Sigmoid colon (tissue), 7 donors: Measurements from ENCODE around the gene CDS1. TPM values are rescaled to one million over a fixed set of nuclear protein-coding genes. Genes with fewer than 3 reads are reported as not detected.

ENCODE experiments used
- DNase-seq: peaks from one replicate; pipeline ENCODE4 v3.0.0-alpha.2; 2019
- H3K27ac ChIP-seq, 4 donors: fragments of 200-600 bp; sonication (generic); one replicate each; pipeline ENCODE4 v1.5.1; 2016 to 2019; ENCODE audit warnings: mild to moderate bottlenecking in 1 of 4
- H3K27me3 ChIP-seq, 3 donors: fragments of 200-600 bp; sonication (generic); one replicate each; pipeline ENCODE4 v1.5.1; 2019; ENCODE audit warnings: mild to moderate bottlenecking in 1 of 3
- H3K36me3 ChIP-seq, 4 donors: fragments of 200-600 bp; sonication (generic); one replicate each; pipeline ENCODE4 v1.5.1; 2016 to 2019
- H3K4me1 ChIP-seq, 4 donors: fragments of 200-600 bp; sonication (generic); one replicate each; pipeline ENCODE4 v1.5.1; 2017 to 2019
- H3K4me3 ChIP-seq, 4 donors: fragments of 200-600 bp; sonication (generic); one replicate each; pipeline ENCODE4 v1.5.1; 2017 to 2019; ENCODE audit warnings: mild to moderate bottlenecking in 2 of 4, moderate library complexity in 1 of 4
- H3K9me3 ChIP-seq, 4 donors: fragments of 200-600 bp in 3 of 4; sonication (generic) in 3 of 4; one replicate each; pipeline versions ENCODE4 v1.5.1 to v1.6.1; 2013 to 2019
- EP300 ChIP-seq, 4 donors: sonication (generic); formaldehyde crosslinking; IDR thresholded peaks; one replicate each; pipeline ENCODE4 v1.6.1; 2017; ENCODE audit warnings: antibody characterized with exemption in 4 of 4
- POLR2A ChIP-seq, 2 donors: fragments of 450-650 bp; IDR thresholded peaks; one replicate each; pipeline ENCODE4 v1.6.1; 2016; ENCODE audit warnings: antibody characterized with exemption in 2 of 2, mild to moderate bottlenecking in 2 of 2, moderate library complexity in 2 of 2
- POLR2AphosphoS5 ChIP-seq, 4 donors: sonication (generic); formaldehyde crosslinking; IDR thresholded peaks; one replicate each; pipeline ENCODE4 v1.6.1; 2017; ENCODE audit warnings: antibody characterized with exemption in 4 of 4
- WGBS, 2 donors: extraction: QIAGEN DNeasy Blood & Tissue Kit; methylation state at CpG; one replicate each; pipeline ENCODE4 v1.1.7; 2013; 5-methylcytosine and 5-hydroxymethylcytosine counted together
- intact Hi-C: fragments of 100-400 bp; cut with DNase I; formaldehyde crosslinking; loops from one replicate; pipeline ENCODE4 v1.15.1; 2023
- polyA plus RNA-seq, 3 donors: library from polyadenylated mRNA; stranded (reverse); fragments of 200-250 nt; gene quantifications; one replicate each; pipeline ENCODE4 v1.2.3, GENCODE V29; 2013
- total RNA-seq, 4 donors: library from RNA; depleted of rRNA; stranded (reverse); fragments of >200 nt; gene quantifications; one replicate each; pipeline ENCODE4 v1.1.0, GENCODE V29; 2016
- TF ChIP-seq, protein P1 (sequence below), 4 experiments: fragments of 450-650 bp in 3 of 4; fragments of 200-600 bp in 1 of 4; IDR thresholded peaks; one replicate each; pipeline ENCODE4 v1.5.1; 2016 to 2019; ENCODE audit warnings: antibody characterized with exemption in 4 of 4, mild to moderate bottlenecking in 3 of 4, moderate library complexity in 2 of 4
- donor health status: healthy with polysubstance abuse.
- donor health status: Bipolar disorder and iron deficiency.
- donor health status: healthy.

CDS1 gene
- total and polyA plus RNA-seq, 7 donors, result under 0.01 to 11.6 (median 0.49) TPM

DNA sequence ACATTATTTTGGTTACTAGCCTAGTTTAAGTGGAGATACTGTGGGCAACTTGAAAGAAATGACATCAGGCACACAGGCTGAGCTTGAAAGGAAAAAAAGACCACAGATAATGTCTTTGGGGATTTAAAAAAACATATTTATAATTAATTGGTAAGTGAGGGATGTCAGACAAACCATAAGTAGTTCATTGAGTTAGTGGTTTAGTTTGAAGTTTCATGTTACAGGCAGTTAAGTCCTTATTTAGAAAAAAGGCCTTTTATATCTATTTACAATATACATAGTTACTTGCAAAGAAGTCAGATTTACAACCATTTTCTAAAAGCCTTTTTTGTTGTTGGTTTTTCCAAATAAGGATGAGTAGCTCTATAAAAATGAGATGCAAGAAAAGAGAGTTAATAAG lies 89.2 kb downstream of the CDS1 start:
- TF ChIP-seq POLR2AphosphoS5 (IDR thresholded peaks at IDR 0.05) (no peak), POLR2A (IDR thresholded peaks at IDR 0.05) (no peak), EP300 (IDR thresholded peaks at IDR 0.05) (no peak)
- TF ChIP-seq, protein P1, sequence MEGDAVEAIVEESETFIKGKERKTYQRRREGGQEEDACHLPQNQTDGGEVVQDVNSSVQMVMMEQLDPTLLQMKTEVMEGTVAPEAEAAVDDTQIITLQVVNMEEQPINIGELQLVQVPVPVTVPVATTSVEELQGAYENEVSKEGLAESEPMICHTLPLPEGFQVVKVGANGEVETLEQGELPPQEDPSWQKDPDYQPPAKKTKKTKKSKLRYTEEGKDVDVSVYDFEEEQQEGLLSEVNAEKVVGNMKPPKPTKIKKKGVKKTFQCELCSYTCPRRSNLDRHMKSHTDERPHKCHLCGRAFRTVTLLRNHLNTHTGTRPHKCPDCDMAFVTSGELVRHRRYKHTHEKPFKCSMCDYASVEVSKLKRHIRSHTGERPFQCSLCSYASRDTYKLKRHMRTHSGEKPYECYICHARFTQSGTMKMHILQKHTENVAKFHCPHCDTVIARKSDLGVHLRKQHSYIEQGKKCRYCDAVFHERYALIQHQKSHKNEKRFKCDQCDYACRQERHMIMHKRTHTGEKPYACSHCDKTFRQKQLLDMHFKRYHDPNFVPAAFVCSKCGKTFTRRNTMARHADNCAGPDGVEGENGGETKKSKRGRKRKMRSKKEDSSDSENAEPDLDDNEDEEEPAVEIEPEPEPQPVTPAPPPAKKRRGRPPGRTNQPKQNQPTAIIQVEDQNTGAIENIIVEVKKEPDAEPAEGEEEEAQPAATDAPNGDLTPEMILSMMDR (IDR thresholded peaks at IDR 0.05), result no peak
- H3K4me1 ChIP-seq, result peaks cover 0 to 10% (median 3%) of the 10 kb centered on the region in 4 donors
- no peak overlapping the region for H3K4me3 ChIP-seq
- no peaks in the 10 kb centered on the region for H3K9me3 ChIP-seq
- no peak overlapping the region for H3K27ac ChIP-seq
- intact Hi-C loops, result no loop called here
- peaks cover 3 to 68% (median 12%) of the 10 kb centered on the region in 4 donors for H3K36me3 ChIP-seq
- DNase-seq, result no peak
- H3K27me3 ChIP-seq, result no peaks in the 10 kb centered on the region

DNA sequence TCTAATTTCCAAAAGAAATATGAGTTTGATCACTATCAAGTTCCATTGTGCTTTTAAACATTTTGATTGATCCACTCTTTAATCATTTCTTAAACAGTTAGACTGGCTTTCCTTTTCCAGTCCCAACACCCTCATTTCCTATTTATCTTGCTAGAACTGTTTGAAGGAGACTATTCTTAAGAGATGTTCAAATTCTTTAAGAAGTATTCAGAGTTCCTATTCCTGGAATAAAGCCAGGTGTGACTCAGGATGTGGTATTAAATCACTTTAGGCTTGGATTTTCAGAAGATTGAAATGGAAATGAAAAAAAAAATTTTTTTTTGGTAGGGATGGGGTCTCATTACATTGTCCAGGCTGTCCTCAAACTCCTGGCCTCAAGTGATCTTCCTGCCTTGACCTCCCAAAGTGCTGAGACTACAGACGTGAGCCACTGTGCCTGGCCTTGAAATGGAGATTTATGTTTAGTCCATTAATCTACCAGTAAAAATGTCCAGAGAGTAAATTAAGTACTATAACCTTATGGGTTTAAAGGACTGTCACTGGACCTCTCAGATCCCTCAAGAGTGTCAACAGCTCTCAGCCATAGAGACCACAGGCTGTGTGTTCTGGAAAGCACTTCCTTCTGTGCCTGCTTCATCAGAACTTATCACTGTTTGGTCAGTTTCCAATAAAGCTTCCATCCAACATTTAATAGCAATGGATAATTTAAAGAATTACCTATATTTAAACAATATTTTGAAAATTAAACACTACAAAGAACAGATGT lies 90.7 kb downstream of the CDS1 start:
- WGBS, 2 donors, result 82 to 89% methylated on average over 1 of the region's 1 CpG
- no peak for TF ChIP-seq EP300 (IDR thresholded peaks at IDR 0.05)
- no peak for TF ChIP-seq POLR2AphosphoS5 (IDR thresholded peaks at IDR 0.05)
- TF ChIP-seq POLR2A (IDR thresholded peaks at IDR 0.05), result no peak
- TF ChIP-seq, protein P1 (IDR thresholded peaks at IDR 0.05), result no peak
- no peak for DNase-seq
- Histone ChIP-seq H3K27me3 (no peaks in the 10 kb centered on the region), H3K36me3 (peaks cover 7 to 82% (median 24%) of the 10 kb centered on the region in 4 donors), H3K4me1 (peaks cover 0 to 10% (median 3%) of the 10 kb centered on the region in 4 donors), H3K27ac (no peak overlapping the region), H3K4me3 (no peak overlapping the region), H3K9me3 (no peaks in the 10 kb centered on the region)
- intact Hi-C loops, result no loop called here

DNA sequence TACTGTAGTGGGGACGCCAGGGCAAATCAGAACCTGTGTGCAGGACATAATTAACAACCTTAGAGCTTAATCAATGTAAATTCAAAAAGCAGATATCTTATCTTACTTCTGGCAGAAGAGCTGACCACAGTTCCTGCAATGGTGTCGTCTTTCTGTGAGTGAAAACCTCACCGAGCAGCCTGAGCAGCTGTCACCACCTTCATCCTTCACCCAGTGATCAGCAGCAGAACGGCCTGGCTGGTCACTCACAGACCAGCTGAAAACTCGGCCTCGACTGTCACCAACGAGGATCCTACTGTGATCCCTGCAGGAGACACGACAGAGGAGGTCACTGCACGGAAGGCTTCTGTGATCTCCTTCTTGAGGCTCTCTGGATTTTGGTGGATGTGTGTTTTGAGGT lies 94.2 kb downstream of the CDS1 start:
- Histone ChIP-seq H3K9me3 (no peaks in the 10 kb centered on the region), H3K27ac (no peak overlapping the region), H3K4me3 (no peak overlapping the region), H3K4me1 (peaks cover 0 to 11% (median 5%) of the 10 kb centered on the region in 4 donors), H3K36me3 (peaks cover 7 to 83% (median 35%) of the 10 kb centered on the region in 4 donors), H3K27me3 (no peaks in the 10 kb centered on the region)
- no peak for DNase-seq
- TF ChIP-seq POLR2AphosphoS5 (IDR thresholded peaks at IDR 0.05), result no peak
- TF ChIP-seq POLR2A (IDR thresholded peaks at IDR 0.05), result no peak
- TF ChIP-seq, protein P1 (IDR thresholded peaks at IDR 0.05), result no peak
- no peak for TF ChIP-seq EP300 (IDR thresholded peaks at IDR 0.05)
- intact Hi-C loops, result no loop called here
- 92 to 93% methylated on average over 9 of the region's 9 CpGs for WGBS, 2 donors

DNA sequence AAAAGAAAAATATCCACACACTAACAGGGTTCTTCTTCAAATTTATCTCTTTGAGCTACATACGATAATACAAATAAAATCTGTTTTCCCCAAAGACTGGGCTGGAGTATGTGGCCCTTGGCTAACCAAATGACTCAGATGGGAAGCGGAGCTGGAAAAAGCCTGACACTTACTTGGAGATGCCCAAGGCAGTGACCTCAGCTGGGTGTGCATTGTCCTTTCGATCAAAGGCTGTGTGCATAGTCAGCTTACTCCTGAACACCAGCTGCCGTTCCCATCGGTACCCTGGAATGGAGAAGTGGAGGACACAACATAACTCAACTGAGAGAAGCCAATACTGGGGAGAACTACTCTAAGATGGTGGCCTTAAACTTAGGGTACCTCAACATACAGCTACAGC lies 95.1 kb downstream of the CDS1 start:
- TF ChIP-seq EP300 (IDR thresholded peaks at IDR 0.05) (no peak), POLR2A (IDR thresholded peaks at IDR 0.05) (no peak), POLR2AphosphoS5 (IDR thresholded peaks at IDR 0.05) (no peak)
- TF ChIP-seq, protein P1 (IDR thresholded peaks at IDR 0.05), result no peak
- H3K27ac ChIP-seq, result no peak overlapping the region
- no peaks in the 10 kb centered on the region for H3K9me3 ChIP-seq
- no peaks in the 10 kb centered on the region for H3K27me3 ChIP-seq
- intact Hi-C loops, result no loop called here
- no peak overlapping the region for H3K4me3 ChIP-seq
- H3K36me3 ChIP-seq, result peaks cover 7 to 83% (median 30%) of the 10 kb centered on the region in 4 donors
- DNase-seq, result no peak
- peaks cover 0 to 18% (median 8%) of the 10 kb centered on the region in 4 donors for H3K4me1 ChIP-seq
- 96% methylated on average over 5 of the region's 5 CpGs for WGBS, 2 donors
